ENCODE results near the gene RHOXF1. TPM values are rescaled to one million over a fixed set of nuclear protein-coding genes. Genes with fewer than 3 reads are reported as not detected.

The RHOXF1 gene
- total and polyA plus RNA-seq, 2 donors (not counting 3 experiments of a cell fraction or from before 2014, with no cell fraction given) = not detected

- no peaks in the 10 kb centered on the region for H3K9me1 ChIP-seq (replicated peaks; ENCODE audit: control insufficient read depth, extremely low read depth, insufficient read depth, low read length)
- ChIA-PET POLR2A (no interaction called here), CTCF (no interaction called here)
- H3K79me2 ChIP-seq (ENCODE audit: control insufficient read depth, insufficient read depth, low read length) = no peaks in the 10 kb centered on the region
- DNase-seq (ENCODE audit: low read depth, low spot score) = no peak
- H3K4me3 ChIP-seq (replicated peaks in 1 of 3; ENCODE audit: insufficient read depth in 1 of 3, low read depth in 1 of 3, low read length in 3 of 3) = no peak overlapping the region
- dilution Hi-C loops (cut with MboI; ENCODE audit: extremely low pct_ligation_motif_present, low sequenced_read_pairs) (no loop called here), intact Hi-C loops (cut with micrococcal nuclease) (loop anchor here (10.0 kb wide), 1 partner anchor 46 kb away; no protein-coding TSS in a partner anchor)
- no peak overlapping the region for H3K9ac ChIP-seq (replicated peaks; ENCODE audit: extremely low read depth, insufficient read depth, low read length)
- H3K9me3 ChIP-seq (replicated peaks; ENCODE audit: control insufficient read depth, insufficient read depth, low read length) = no peaks in the 10 kb centered on the region
- BruUV-seq (replicated peaks) = no TSS peak
- H3K4me2 ChIP-seq (ENCODE audit: insufficient read depth, low read length) = no peak overlapping the region
- no peak for FAIRE-seq
- no peaks in the 10 kb centered on the region for H3K4me1 ChIP-seq (ENCODE audit: control insufficient read depth, extremely low read depth, insufficient read depth, low read length)
- no peak overlapping the region for H3K27ac ChIP-seq (ENCODE audit: insufficient read depth, low read depth, low read length)
- H3K27me3 ChIP-seq (ENCODE audit: control insufficient read depth in 2 of 2, insufficient read depth in 2 of 2, low read length in 2 of 2) = peaks cover 3 to 7% of the 10 kb centered on the region in 2 experiments
- no peaks in the 10 kb centered on the region for H4K20me1 ChIP-seq (replicated peaks; ENCODE audit: control insufficient read depth, extremely low read depth, insufficient read depth, low read length)
- H3K36me3 ChIP-seq (ENCODE audit: control insufficient read depth in 2 of 2, extremely low read depth in 1 of 2, insufficient read depth in 2 of 2, low read length in 2 of 2) = no peaks in the 10 kb centered on the region
- TF ChIP-seq, protein P1, sequence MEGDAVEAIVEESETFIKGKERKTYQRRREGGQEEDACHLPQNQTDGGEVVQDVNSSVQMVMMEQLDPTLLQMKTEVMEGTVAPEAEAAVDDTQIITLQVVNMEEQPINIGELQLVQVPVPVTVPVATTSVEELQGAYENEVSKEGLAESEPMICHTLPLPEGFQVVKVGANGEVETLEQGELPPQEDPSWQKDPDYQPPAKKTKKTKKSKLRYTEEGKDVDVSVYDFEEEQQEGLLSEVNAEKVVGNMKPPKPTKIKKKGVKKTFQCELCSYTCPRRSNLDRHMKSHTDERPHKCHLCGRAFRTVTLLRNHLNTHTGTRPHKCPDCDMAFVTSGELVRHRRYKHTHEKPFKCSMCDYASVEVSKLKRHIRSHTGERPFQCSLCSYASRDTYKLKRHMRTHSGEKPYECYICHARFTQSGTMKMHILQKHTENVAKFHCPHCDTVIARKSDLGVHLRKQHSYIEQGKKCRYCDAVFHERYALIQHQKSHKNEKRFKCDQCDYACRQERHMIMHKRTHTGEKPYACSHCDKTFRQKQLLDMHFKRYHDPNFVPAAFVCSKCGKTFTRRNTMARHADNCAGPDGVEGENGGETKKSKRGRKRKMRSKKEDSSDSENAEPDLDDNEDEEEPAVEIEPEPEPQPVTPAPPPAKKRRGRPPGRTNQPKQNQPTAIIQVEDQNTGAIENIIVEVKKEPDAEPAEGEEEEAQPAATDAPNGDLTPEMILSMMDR (IDR thresholded peaks at IDR 0.05; ENCODE audit: extremely low read depth in 1 of 2, insufficient read depth in 1 of 2, low read depth in 1 of 2, low read length in 2 of 2) = no peak
- TF ChIP-seq POLR2A (IDR thresholded peaks at IDR 0.05; ENCODE audit: low read depth, low read length) (no peak), FOS (IDR thresholded peaks at IDR 0.05; ENCODE audit: borderline replicate concordance, insufficient read depth, low read length) (no peak), MYC (IDR thresholded peaks at IDR 0.05; ENCODE audit: low read depth, low read length) (no peak), EZH2 (IDR thresholded peaks at IDR 0.05; ENCODE audit: borderline replicate concordance, low read depth, low read length, severe bottlenecking) (no peak), GATA2 (IDR thresholded peaks at IDR 0.05; ENCODE audit: insufficient read depth, insufficient read length, low read depth, low read length) (no peak), JUN (IDR thresholded peaks at IDR 0.05; ENCODE audit: borderline replicate concordance, insufficient read depth, insufficient read length, low read depth) (no peak), POLR2AphosphoS5 (IDR thresholded peaks at IDR 0.05; ENCODE audit: insufficient read depth, low read depth, low read length) (no peak)
- TF ChIP-seq, protein P2, sequence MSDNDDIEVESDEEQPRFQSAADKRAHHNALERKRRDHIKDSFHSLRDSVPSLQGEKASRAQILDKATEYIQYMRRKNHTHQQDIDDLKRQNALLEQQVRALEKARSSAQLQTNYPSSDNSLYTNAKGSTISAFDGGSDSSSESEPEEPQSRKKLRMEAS (IDR thresholded peaks at IDR 0.05; ENCODE audit: insufficient read depth, insufficient read length) = no peak
- no peak overlapping the region for H2AFZ ChIP-seq (ENCODE audit: low read depth, low read length)
These were observed 24.7 kb upstream of the RHOXF1 start for GRCh38 chrX:120140293-120140981.
